ENCODE data around the gene ARHGEF17. TPM values are rescaled to one million over a fixed set of nuclear protein-coding genes. Genes with fewer than 3 reads are reported as not detected.
A peak's percentile ranks its signal among the peaks of the same experiment; 100 is the strongest.

ARHGEF17 gene
- total RNA-seq, 3 donors from 2014 or later: 0.13 to 0.27 (median 0.13) TPM

- ATAC-seq: no peak
- H3K27me3 Mint-ChIP-seq (ENCODE audit: low read depth): no peaks in the 10 kb centered on the region
- H3K36me3 Mint-ChIP-seq (ENCODE audit: insufficient read depth): peaks cover 6% of the 10 kb centered on the region
- no peak overlapping the region for H3K4me3 Mint-ChIP-seq
- no peak for DNase-seq
- no peaks in the 10 kb centered on the region for H3K9me3 Mint-ChIP-seq
- H3K4me1 Mint-ChIP-seq (ENCODE audit: low read depth): peaks cover 11% of the 10 kb centered on the region
Observed at GRCh38 chr11:73392108-73393010, 84.3 kb downstream of the ARHGEF17 start.

GRCh38 chr11:73393011-73393380, 84.9 kb downstream of the ARHGEF17 start:
- no peak overlapping the region for H3K4me3 Mint-ChIP-seq
- no peaks in the 10 kb centered on the region for H3K9me3 Mint-ChIP-seq
- ATAC-seq (no peak), DNase-seq (no peak)
- peaks cover 8% of the 10 kb centered on the region for H3K36me3 Mint-ChIP-seq (ENCODE audit: insufficient read depth)
- peaks cover 7% of the 10 kb centered on the region for H3K4me1 Mint-ChIP-seq (ENCODE audit: low read depth)
- no peaks in the 10 kb centered on the region for H3K27me3 Mint-ChIP-seq (ENCODE audit: low read depth)

GRCh38 chr11:73393479-73394415, 85.7 kb downstream of the ARHGEF17 start:
- ATAC-seq (peak; percentile 71 to 80), DNase-seq (peak; percentile 56)
- Mint-ChIP-seq H3K9me3 (no peaks in the 10 kb centered on the region), H3K4me1 (ENCODE audit: low read depth) (peaks cover 3% of the 10 kb centered on the region), H3K27me3 (ENCODE audit: low read depth) (no peaks in the 10 kb centered on the region), H3K4me3 (no peak overlapping the region), H3K36me3 (ENCODE audit: insufficient read depth) (peaks cover 9% of the 10 kb centered on the region)

- no peaks in the 10 kb centered on the region for H3K9me3 Mint-ChIP-seq
- H3K27me3 Mint-ChIP-seq (ENCODE audit: low read depth): no peaks in the 10 kb centered on the region
- no peak for ATAC-seq
- no peak overlapping the region for H3K4me3 Mint-ChIP-seq
- peaks cover 9% of the 10 kb centered on the region for H3K36me3 Mint-ChIP-seq (ENCODE audit: insufficient read depth)
- no peak for DNase-seq
- peaks cover 2% of the 10 kb centered on the region for H3K4me1 Mint-ChIP-seq (ENCODE audit: low read depth)
Observed at GRCh38 chr11:73394416-73395296, 86.6 kb downstream of the ARHGEF17 start.

DNA sequence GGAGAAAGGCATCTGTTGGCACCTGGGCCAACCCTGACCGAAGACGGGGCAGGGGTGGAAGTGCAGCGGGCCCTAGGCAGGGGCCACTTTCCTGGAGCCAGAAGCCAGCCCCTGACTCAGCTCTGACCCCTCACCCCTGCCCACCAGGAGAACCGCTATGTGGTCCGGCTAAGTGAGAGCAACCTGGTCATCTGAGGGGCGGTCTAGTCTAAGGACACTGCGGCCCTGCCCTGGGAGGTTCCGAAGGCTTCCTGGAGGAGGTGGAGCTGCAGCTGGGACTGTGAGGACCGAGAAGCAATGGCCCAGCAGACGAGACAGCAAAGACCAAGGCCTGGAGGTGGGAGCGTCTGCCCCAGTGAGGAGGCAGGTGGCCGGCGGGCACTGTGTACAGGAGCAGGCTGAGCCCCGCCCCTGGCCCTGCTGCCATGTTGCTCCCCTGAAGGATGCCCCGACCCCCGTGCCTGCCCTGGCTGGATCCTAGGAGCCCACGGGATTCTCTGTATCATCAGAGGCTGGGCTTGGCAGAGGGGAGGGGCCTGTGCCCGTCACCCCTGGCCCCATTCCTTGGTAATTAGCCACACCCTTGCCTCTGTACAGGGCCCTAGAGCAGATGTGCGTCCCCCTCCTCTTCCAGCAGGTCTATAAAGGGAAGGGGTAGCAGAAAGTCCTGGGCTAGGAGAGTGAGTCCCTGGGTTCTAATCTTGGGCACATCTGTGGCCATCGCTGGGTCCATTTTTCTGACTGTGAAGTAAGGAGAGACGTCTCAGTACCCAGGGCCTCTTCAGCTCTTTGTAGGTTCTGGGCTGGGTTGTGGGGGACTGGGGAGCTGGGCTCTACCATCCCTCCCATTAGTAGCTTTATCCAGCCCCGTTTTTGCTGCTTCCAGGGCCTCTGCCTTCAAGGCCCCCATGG, 87.5 kb downstream of the ARHGEF17 start:
- no peak overlapping the region for H3K4me3 Mint-ChIP-seq
- H3K36me3 Mint-ChIP-seq (ENCODE audit: insufficient read depth): peaks cover 9% of the 10 kb centered on the region
- DNase-seq: no peak
- no peaks in the 10 kb centered on the region for H3K4me1 Mint-ChIP-seq (ENCODE audit: low read depth)
- H3K9me3 Mint-ChIP-seq: no peaks in the 10 kb centered on the region
- no peaks in the 10 kb centered on the region for H3K27me3 Mint-ChIP-seq (ENCODE audit: low read depth)
- no peak for ATAC-seq

DNA sequence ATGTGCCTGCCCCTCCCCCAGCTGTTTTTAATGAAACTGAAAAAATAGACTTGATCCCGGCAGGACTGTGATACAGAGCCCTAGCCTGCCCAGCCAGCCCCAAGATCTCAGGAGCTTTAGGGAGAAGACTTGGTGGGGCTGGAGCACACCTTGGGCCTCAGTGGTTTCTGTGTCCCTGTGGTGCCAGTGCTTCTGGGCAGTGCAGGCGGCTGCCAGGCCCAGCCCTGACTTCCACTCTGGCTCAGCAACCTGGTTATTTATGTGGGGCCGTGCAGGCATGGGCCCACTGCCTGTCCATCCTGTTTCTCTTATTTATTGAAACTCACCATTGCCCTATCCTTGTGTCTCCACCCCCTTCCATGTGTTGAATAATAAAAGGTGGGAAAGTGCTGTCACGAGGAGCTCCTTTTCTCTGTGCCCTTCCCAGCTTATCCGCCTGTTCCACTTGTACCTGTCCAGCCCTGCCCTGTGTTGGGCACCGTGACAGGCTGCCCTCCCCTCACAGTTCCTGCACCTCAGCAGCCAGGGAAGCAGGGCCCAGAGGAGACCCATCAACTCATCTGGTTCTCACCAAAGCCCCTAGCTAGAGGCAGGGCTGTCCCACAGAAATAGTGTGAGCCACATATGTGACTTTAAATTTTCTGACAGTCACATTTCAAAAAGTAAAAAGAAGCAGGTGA, 88.3 kb downstream of the ARHGEF17 start:
- ATAC-seq (no peak), DNase-seq (no peak)
- Mint-ChIP-seq H3K27me3 (ENCODE audit: low read depth) (no peaks in the 10 kb centered on the region), H3K4me1 (ENCODE audit: low read depth) (no peaks in the 10 kb centered on the region), H3K4me3 (no peak overlapping the region), H3K36me3 (ENCODE audit: insufficient read depth) (peaks cover 9% of the 10 kb centered on the region), H3K9me3 (no peaks in the 10 kb centered on the region)

DNA sequence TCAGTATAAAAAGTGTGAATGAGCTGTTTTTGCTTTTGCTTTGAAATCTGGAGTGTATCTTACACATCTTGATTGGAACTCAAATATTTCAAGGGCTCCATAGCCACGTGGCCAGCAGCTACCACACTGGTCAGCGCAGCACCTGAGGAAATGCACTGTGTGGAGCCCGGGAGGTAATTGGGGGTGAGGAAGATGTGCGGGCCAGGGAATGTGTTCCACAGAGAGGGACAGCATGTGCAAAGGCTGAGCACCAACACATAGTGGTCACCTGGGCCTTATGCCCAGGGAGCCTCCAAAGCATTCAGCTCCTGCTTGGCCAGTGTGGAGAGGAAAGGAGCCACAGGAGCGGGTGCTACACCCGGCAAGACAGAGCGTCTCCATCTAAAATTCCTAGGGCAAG, 88.9 kb downstream of the ARHGEF17 start:
- ATAC-seq: no peak
- H3K4me1 Mint-ChIP-seq (ENCODE audit: low read depth): no peaks in the 10 kb centered on the region

DNA sequence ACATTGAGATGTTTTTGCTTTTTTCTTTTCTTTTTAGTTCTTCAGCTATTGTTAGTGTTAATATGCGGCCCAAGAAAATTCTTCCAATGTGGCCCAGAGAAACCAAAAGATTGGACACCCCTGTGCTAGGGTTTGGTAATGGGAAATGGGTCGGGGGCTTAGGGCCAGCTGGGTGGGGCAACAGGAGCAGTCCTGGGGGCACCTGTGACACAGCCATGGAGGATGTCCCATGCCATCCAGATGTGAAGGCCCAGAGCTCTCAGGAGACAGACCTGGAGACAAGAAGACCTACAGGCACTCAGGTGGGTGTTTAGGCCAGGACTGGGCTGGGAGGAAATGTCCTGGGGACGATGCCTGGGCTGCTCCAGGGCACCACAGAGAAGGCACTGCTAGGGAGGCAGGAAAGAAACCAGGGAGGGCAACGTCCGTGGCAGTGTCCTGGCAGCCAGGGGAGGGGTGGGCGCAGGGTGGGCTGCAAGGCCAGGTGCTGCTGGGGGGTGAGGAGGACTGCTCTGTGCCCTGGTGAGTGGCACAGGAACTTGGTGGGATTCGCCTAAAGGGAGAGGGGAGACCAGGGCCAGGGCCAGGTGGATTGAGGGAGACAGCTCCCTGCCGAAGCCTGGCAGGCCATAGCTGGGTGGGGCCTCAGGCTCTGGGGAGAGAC, 89.5 kb downstream of the ARHGEF17 start:
- no peaks in the 10 kb centered on the region for H3K4me1 Mint-ChIP-seq (ENCODE audit: low read depth)
- H3K9me3 Mint-ChIP-seq: no peaks in the 10 kb centered on the region
- DNase-seq (no peak), ATAC-seq (no peak)
- no peak overlapping the region for H3K4me3 Mint-ChIP-seq
- peaks cover 9% of the 10 kb centered on the region for H3K36me3 Mint-ChIP-seq (ENCODE audit: insufficient read depth)
- H3K27me3 Mint-ChIP-seq (ENCODE audit: low read depth): no peaks in the 10 kb centered on the region

More for the DNA sequence above, 88.9 kb downstream of the ARHGEF17 start:
- H3K27me3 Mint-ChIP-seq (ENCODE audit: low read depth): no peaks in the 10 kb centered on the region
- no peaks in the 10 kb centered on the region for H3K9me3 Mint-ChIP-seq
- H3K4me3 Mint-ChIP-seq: no peak overlapping the region
- peaks cover 9% of the 10 kb centered on the region for H3K36me3 Mint-ChIP-seq (ENCODE audit: insufficient read depth)
- DNase-seq: no peak

DNA sequence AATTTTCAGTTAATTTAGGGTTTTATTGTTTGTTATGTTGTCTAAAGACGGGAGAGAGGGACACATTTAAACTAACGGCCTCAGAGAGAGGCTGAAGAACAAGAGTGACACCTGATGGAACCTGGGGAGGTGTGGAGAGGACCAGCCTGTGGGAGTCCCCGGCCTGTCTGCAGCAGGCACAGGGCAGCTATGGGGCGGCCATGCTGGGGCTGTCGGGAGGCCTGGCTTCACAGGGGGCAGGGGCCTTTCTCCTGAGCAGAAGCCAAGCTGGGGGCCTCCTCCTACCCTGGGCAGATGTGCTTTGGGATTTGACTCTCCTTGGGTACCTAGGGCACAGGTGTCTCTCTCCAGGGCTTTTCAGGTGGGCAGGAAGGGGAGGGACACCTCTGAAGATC, 90.1 kb downstream of the ARHGEF17 start:
- H3K4me3 Mint-ChIP-seq: no peak overlapping the region
- ATAC-seq (no peak), DNase-seq (no peak)
- H3K9me3 Mint-ChIP-seq: no peaks in the 10 kb centered on the region
- no peaks in the 10 kb centered on the region for H3K4me1 Mint-ChIP-seq (ENCODE audit: low read depth)
- H3K27me3 Mint-ChIP-seq (ENCODE audit: low read depth): no peaks in the 10 kb centered on the region
- H3K36me3 Mint-ChIP-seq (ENCODE audit: insufficient read depth): peaks cover 9% of the 10 kb centered on the region

DNA sequence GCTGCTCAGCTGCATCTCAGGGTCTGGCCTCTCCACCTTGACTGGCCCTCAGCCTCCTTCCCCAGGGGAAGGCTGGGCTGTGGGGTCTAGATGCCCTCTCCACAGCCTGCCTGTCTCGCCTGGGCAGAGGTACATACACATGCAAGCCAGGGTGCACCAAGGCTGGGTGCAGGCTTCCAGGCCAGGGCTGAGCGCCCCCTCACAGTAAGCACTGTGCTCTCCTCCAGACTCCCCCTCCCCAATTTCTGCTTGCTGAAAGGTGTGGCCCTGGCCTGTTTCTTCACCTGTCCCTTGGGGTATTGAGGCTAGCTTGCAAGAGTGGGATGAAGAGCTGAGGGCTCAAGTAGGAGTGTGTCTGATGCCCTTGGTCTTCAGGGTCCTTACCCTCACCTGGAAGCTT, 90.6 kb downstream of the ARHGEF17 start:
- ATAC-seq (no peak), DNase-seq (no peak)
- H3K4me1 Mint-ChIP-seq (ENCODE audit: low read depth): no peaks in the 10 kb centered on the region
- peaks cover 9% of the 10 kb centered on the region for H3K36me3 Mint-ChIP-seq (ENCODE audit: insufficient read depth)
- peak overlapping the region; percentile 6 for H3K4me3 Mint-ChIP-seq
- H3K9me3 Mint-ChIP-seq: no peaks in the 10 kb centered on the region
- no peaks in the 10 kb centered on the region for H3K27me3 Mint-ChIP-seq (ENCODE audit: low read depth)

DNA sequence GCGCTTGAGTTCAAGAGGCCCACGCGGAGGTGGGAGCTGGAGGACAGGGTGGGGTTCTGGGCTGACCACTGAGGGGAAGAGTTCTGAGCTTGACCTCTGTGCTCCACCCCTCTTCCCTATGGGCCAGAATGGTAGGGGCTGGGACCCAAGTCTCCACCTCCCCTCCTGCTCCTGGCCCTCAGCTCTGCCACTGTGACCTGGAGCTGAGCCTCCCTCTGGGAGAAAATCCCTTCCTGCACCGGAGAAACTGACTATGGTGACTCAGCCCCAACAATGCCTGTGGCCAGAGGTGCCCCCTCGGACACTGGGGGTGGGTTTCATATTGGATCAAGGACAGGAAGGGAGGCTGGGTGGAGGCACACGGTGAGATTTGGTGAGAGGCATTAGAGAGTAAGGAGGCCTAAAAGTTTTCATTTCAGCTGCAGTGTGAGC, 91.1 kb downstream of the ARHGEF17 start:
- no peak for ATAC-seq
- H3K4me1 Mint-ChIP-seq (ENCODE audit: low read depth): no peaks in the 10 kb centered on the region
- H3K9me3 Mint-ChIP-seq: no peaks in the 10 kb centered on the region
- no peaks in the 10 kb centered on the region for H3K27me3 Mint-ChIP-seq (ENCODE audit: low read depth)
- H3K4me3 Mint-ChIP-seq: peak overlapping the region; percentile 6
- peaks cover 9% of the 10 kb centered on the region for H3K36me3 Mint-ChIP-seq (ENCODE audit: insufficient read depth)
- DNase-seq: no peak

DNA sequence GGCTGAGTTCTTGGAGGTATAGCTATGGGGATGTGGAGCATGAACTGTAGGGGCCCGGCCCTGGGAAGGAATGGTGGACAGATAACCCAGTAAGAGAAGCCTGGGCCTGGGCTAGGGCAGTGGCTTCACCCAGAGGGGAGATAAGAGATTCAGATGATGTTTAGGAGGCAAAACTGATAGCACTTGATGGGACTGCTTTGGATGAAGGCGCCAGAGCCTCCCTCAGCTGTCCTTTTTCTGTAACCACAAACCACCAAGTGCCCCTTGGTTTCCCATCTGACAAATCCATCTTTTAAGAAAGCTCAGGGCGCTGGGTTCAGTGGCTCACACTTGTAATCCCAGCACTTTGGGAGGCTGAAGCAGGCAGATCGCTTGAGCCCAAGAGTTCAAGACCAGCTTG, 91.6 kb downstream of the ARHGEF17 start:
- H3K27me3 Mint-ChIP-seq (ENCODE audit: low read depth): no peaks in the 10 kb centered on the region
- H3K4me1 Mint-ChIP-seq (ENCODE audit: low read depth): no peaks in the 10 kb centered on the region
- DNase-seq: no peak
- H3K9me3 Mint-ChIP-seq: no peaks in the 10 kb centered on the region
- peaks cover 9% of the 10 kb centered on the region for H3K36me3 Mint-ChIP-seq (ENCODE audit: insufficient read depth)
- no peak overlapping the region for H3K4me3 Mint-ChIP-seq
- ATAC-seq: no peak
